Neural crest cell (in vitro differentiated cells): Measurements from ENCODE around the gene CDKN2A. TPM values are rescaled to one million over a fixed set of nuclear protein-coding genes. Genes with fewer than 3 reads are reported as not detected.
A peak's percentile ranks its signal among the peaks of the same experiment; 100 is the strongest.

Source experiments
- DNase-seq: peaks from one replicate; pipeline ENCODE4 v3.0.0; 2021; ENCODE audit warnings: low read depth, mixed read lengths, low spot score
- H3K27ac Mint-ChIP-seq: one replicate; pipeline ENCODE4 v1.8.0; 2021; ENCODE audit warnings: mild to moderate bottlenecking, mixed read lengths; ENCODE audit not compliant: unreplicated experiment
- H3K27me3 Mint-ChIP-seq: 2 replicates; pipeline ENCODE4 v1.8.0; 2021; ENCODE audit warnings: low read depth, mild to moderate bottlenecking, mixed read lengths
- H3K36me3 Mint-ChIP-seq: 2 replicates; pipeline ENCODE4 v1.8.0; 2021; ENCODE audit warnings: low read depth, mild to moderate bottlenecking, mixed read lengths
- H3K4me1 Mint-ChIP-seq: 2 replicates; pipeline ENCODE4 v1.8.0; 2021; ENCODE audit warnings: mixed read lengths
- H3K4me3 Mint-ChIP-seq: one replicate; pipeline ENCODE4 v1.8.0; 2021; ENCODE audit warnings: mild to moderate bottlenecking, mixed read lengths
- H3K9me3 Mint-ChIP-seq: 2 replicates; pipeline ENCODE4 v1.8.0; 2021; ENCODE audit warnings: mixed read lengths
- total RNA-seq: library from RNA; stranded (reverse); gene quantifications from 2 replicates; pipeline ENCODE4 v1.2.1, GENCODE V29; 2021
- TF ChIP-seq, protein P1 (sequence below): fragments of 200-600 bp; sonication (generic); conservative IDR thresholded peaks from 2 replicates; pipeline ENCODE4 v1.5.0; 2021; ENCODE audit warnings: antibody characterized with exemption, mild to moderate bottlenecking

Gene CDKN2A
- total RNA-seq, 1 donor from 2014 or later, result 0.68 TPM

DNA sequence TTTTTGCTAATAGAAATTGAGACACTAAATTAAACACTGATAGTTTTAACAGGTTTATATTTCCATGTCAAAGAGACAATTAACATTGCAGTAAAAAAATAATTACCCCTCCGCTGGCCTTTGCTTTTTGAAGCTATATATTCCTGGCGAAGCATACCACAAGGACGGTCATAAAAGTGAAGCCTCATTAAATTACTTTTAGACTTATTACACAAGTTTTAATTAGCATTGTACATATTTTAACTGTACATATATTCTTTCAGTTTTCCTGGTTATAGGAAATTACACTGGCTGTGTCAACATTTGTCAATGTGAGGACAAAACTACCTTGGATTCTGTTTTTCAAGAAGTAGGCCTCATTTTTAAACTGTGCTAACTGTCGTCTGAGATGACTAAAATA, 1.2 kb downstream of the CDKN2A start:
- Mint-ChIP-seq H3K4me1 (peaks cover 13% of the 10 kb centered on the region), H3K4me3 (peak overlapping the region; percentile 67), H3K36me3 (peaks cover 3% of the 10 kb centered on the region), H3K9me3 (no peaks in the 10 kb centered on the region), H3K27me3 (peaks cover 92% of the 10 kb centered on the region), H3K27ac (no peak overlapping the region)
- TF ChIP-seq, protein P1, sequence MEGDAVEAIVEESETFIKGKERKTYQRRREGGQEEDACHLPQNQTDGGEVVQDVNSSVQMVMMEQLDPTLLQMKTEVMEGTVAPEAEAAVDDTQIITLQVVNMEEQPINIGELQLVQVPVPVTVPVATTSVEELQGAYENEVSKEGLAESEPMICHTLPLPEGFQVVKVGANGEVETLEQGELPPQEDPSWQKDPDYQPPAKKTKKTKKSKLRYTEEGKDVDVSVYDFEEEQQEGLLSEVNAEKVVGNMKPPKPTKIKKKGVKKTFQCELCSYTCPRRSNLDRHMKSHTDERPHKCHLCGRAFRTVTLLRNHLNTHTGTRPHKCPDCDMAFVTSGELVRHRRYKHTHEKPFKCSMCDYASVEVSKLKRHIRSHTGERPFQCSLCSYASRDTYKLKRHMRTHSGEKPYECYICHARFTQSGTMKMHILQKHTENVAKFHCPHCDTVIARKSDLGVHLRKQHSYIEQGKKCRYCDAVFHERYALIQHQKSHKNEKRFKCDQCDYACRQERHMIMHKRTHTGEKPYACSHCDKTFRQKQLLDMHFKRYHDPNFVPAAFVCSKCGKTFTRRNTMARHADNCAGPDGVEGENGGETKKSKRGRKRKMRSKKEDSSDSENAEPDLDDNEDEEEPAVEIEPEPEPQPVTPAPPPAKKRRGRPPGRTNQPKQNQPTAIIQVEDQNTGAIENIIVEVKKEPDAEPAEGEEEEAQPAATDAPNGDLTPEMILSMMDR, result no peak
- DNase-seq, result no peak

- DNase-seq, result no peak
- peaks cover 17% of the 10 kb centered on the region for H3K4me1 Mint-ChIP-seq
- H3K36me3 Mint-ChIP-seq, result peaks cover 3% of the 10 kb centered on the region
- no peaks in the 10 kb centered on the region for H3K9me3 Mint-ChIP-seq
- TF ChIP-seq, protein P1, result no peak
- peaks cover 92% of the 10 kb centered on the region for H3K27me3 Mint-ChIP-seq
- no peak overlapping the region for H3K27ac Mint-ChIP-seq
- peak overlapping the region; percentile 13 for H3K4me3 Mint-ChIP-seq
These were observed 2.9 kb downstream of the CDKN2A start for GRCh38 chr9:21991072-21991959.

DNA sequence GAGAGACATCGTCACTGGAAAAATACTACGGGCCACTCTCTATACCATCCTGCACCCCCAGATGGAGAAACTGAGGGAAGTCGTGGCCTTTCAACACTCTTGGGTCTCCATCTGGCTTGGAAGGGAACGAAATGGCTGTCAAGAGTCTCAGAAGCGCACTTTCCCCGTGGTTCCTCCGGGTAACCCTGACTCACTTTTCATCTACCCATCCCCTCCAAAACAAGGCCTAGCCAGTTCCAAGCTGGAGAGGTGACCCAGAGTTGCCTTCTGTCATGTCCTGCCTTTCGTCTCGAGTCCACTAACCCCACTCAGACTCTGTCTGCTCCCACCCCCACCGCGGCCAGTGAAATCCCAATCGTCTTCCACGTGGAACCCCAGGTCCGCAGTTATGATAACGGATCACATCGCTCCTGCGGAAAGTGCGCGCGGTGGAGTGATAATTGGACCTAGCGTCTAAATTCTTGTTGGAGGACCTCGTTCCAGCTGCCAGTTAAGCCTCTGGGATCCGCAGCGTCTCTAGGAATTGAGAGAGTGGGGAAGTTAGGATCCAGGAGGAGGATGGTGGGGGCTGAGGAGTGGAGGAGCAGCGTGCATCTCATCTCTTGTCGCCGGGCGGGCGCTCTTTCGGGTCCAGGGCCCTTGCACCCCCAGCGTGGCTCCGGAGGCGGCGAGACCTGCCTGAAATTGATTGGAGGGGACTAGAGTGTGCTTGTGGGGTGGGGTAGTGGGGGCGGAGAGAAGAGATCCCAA, 4.6 kb downstream of the CDKN2A start:
- TF ChIP-seq, protein P1, result no peak
- DNase-seq, result no peak
- Mint-ChIP-seq H3K4me3 (no peak overlapping the region), H3K9me3 (no peaks in the 10 kb centered on the region), H3K4me1 (peaks cover 10% of the 10 kb centered on the region), H3K27me3 (peaks cover 92% of the 10 kb centered on the region), H3K27ac (no peak overlapping the region), H3K36me3 (peaks cover 3% of the 10 kb centered on the region)

GRCh38 chr9:21988056-21988990, 5.9 kb downstream of the CDKN2A start:
- Mint-ChIP-seq H3K9me3 (no peaks in the 10 kb centered on the region), H3K36me3 (peaks cover 3% of the 10 kb centered on the region), H3K27me3 (peaks cover 94% of the 10 kb centered on the region), H3K27ac (no peak overlapping the region), H3K4me3 (no peak overlapping the region), H3K4me1 (peaks cover 6% of the 10 kb centered on the region)
- no peak for DNase-seq
- TF ChIP-seq, protein P1, result no peak
